Measurements from ENCODE around the gene B3GNT7.
"Not testable (repeated sequence)": the region's sequence is repeated elsewhere in the genome, so short reads cannot be mapped to it uniquely, and the experiment has no call there.

The B3GNT7 gene

GRCh38 chr2:231367178-231367577 lies 28.3 kb upstream of the B3GNT7 start:
- no peak for DNase-seq (ENCODE audit: low read depth)

GRCh38 chr2:231369580-231370428 lies 25.7 kb upstream of the B3GNT7 start:
- DNase-seq (ENCODE audit: low read depth): no peak

- no peak for DNase-seq (ENCODE audit: low read depth)
These were observed 25.1 kb upstream of the B3GNT7 start for GRCh38 chr2:231370429-231370748.

GRCh38 chr2:231370749-231371429 lies 24.6 kb upstream of the B3GNT7 start:
- DNase-seq (ENCODE audit: low read depth): no peak

- DNase-seq (ENCODE audit: low read depth): no peak
These were observed 24.0 kb upstream of the B3GNT7 start for GRCh38 chr2:231371430-231372054.

GRCh38 chr2:231372326-231372725 lies 23.2 kb upstream of the B3GNT7 start:
- DNase-seq (ENCODE audit: low read depth): no peak

GRCh38 chr2:231373184-231373583 lies 22.3 kb upstream of the B3GNT7 start:
- DNase-seq (ENCODE audit: low read depth): no peak

GRCh38 chr2:231373786-231374349 lies 21.6 kb upstream of the B3GNT7 start:
- DNase-seq (ENCODE audit: low read depth): no peak

- no peak for DNase-seq (ENCODE audit: low read depth)
These were observed 20.7 kb upstream of the B3GNT7 start for GRCh38 chr2:231374771-231375170.

- DNase-seq (ENCODE audit: low read depth): not testable (repeated sequence)
These were observed 19.4 kb upstream of the B3GNT7 start for GRCh38 chr2:231375994-231376615.

GRCh38 chr2:231376857-231377256 lies 18.7 kb upstream of the B3GNT7 start:
- no peak for DNase-seq (ENCODE audit: low read depth)

- DNase-seq (ENCODE audit: low read depth): no peak
These were observed 17.3 kb upstream of the B3GNT7 start for GRCh38 chr2:231378026-231378722.

GRCh38 chr2:231379266-231380215 lies 16.0 kb upstream of the B3GNT7 start:
- no peak for DNase-seq (ENCODE audit: low read depth)

- no peak for DNase-seq (ENCODE audit: low read depth)
These were observed 15.2 kb upstream of the B3GNT7 start for GRCh38 chr2:231380307-231380706.

GRCh38 chr2:231380991-231381847 lies 14.3 kb upstream of the B3GNT7 start:
- DNase-seq (ENCODE audit: low read depth): no peak

- no peak for DNase-seq (ENCODE audit: low read depth)
These were observed 13.4 kb upstream of the B3GNT7 start for GRCh38 chr2:231382116-231382515.

GRCh38 chr2:231383416-231384108 lies 11.9 kb upstream of the B3GNT7 start:
- DNase-seq (ENCODE audit: low read depth): no peak

- DNase-seq (ENCODE audit: low read depth): no peak
These were observed 11.4 kb upstream of the B3GNT7 start for GRCh38 chr2:231384109-231384435.

- DNase-seq (ENCODE audit: low read depth): no peak
These were observed 10.5 kb upstream of the B3GNT7 start for GRCh38 chr2:231384970-231385369.
